Parietal lobe (tissue), 2 donors: ENCODE results near the gene NKX6-1. TPM values are rescaled to one million over a fixed set of nuclear protein-coding genes. Genes with fewer than 3 reads are reported as not detected.

Source experiments
- small RNA-seq: library from RNA; depleted of rRNA; stranded (forward); fragments of <200 nt; gene quantifications from one replicate; pipeline ENCODE3, GENCODE V24; 2014; ENCODE audit warnings: low replicate concordance
- total RNA-seq: library from RNA; depleted of rRNA; stranded (reverse); fragments of >200 nt; gene quantifications from one replicate; pipeline ENCODE4 v1.2.3, GENCODE V29; 2014

The NKX6-1 gene
- total RNA-seq, result not detected

DNA sequence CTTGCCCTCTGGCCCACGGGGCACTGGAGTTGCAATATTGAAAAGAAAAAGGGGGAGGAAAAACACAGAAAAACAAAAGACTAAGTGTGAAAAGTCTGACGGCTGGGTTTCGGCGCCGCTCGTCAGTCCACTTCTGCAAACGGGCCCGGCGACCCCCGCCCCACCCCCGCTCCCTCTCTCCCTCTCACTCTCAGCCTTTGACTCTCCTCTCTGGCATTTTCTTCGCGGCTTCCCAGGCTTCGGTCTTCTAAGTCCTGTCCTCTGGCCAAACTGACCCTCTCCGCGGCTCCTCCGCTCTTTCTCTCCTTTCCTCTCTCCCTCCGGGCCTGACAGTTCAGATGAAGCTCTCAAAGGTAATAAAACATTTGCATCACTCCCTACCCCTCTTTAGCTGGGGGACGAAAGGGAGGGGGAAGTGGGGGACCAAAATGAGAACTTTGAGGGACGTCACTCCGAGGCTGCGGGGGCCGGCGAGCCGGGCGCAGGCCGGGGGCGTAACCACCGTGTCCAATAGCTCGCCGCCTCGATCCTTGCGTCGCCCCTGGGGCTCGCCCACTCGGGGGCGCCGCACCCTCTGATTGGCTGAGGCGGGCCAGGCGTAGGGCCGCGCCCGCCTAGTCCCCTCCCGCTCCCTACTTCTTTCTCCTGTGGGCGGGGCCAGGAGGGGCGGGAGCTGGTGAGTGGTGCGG is at the start of gene NKX6-1:
Gene NKX6-1, minus strand, starts transcription at position 358 of the 689 bp plus-strand sequence. CDS start 1,064 bp downstream, outside the sequence.

Small RNAs within 50 kb of the gene (small RNA-seq; reads per million reads assigned to genes)
- not detected for gene RPL3P13

Other genes starting within 250 kb of the NKX6-1 start
- 6.3 TPM for gene CDS1, start 83.8 kb upstream of the NKX6-1 start, total RNA-seq